Measurements from ENCODE around the gene TMEM63C.
A peak's percentile ranks its signal among the peaks of the same experiment; 100 is the strongest.

Gene TMEM63C

GRCh38 chr14:77199590-77199989 lies 18.0 kb downstream of the TMEM63C start:
- DNase-seq (ENCODE audit: low spot score), result no peak

GRCh38 chr14:77200406-77200985 lies 18.9 kb downstream of the TMEM63C start:
- DNase-seq (ENCODE audit: low spot score), result no peak

GRCh38 chr14:77201696-77202095 lies 20.1 kb downstream of the TMEM63C start:
- no peak for DNase-seq (ENCODE audit: low spot score)

- no peak for DNase-seq (ENCODE audit: low spot score)
Observed at GRCh38 chr14:77203611-77204458, 22.2 kb downstream of the TMEM63C start.

- no peak for DNase-seq (ENCODE audit: low spot score)
Observed at GRCh38 chr14:77204459-77204771, 22.8 kb downstream of the TMEM63C start.

- no peak for DNase-seq (ENCODE audit: low spot score)
Observed at GRCh38 chr14:77204907-77205306, 23.3 kb downstream of the TMEM63C start.

- no peak for DNase-seq (ENCODE audit: low spot score)
Observed at GRCh38 chr14:77205566-77205965, 24.0 kb downstream of the TMEM63C start.

- DNase-seq (ENCODE audit: low spot score), result no peak
Observed at GRCh38 chr14:77206261-77206824, 24.7 kb downstream of the TMEM63C start.

GRCh38 chr14:77206877-77207389 lies 25.3 kb downstream of the TMEM63C start:
- DNase-seq (ENCODE audit: low spot score), result no peak

- DNase-seq (ENCODE audit: low spot score), result peak; percentile 92
Observed at GRCh38 chr14:77208291-77208978, 26.8 kb downstream of the TMEM63C start.

- no peak for DNase-seq (ENCODE audit: low spot score)
Observed at GRCh38 chr14:77208979-77209318, 27.4 kb downstream of the TMEM63C start.

GRCh38 chr14:77212097-77212870 lies 30.7 kb downstream of the TMEM63C start:
- no peak for DNase-seq (ENCODE audit: low spot score)

- DNase-seq (ENCODE audit: low spot score), result peak; percentile 58
Observed at GRCh38 chr14:77212943-77213678, 31.5 kb downstream of the TMEM63C start.

GRCh38 chr14:77213679-77214016 lies 32.0 kb downstream of the TMEM63C start:
- no peak for DNase-seq (ENCODE audit: low spot score)

GRCh38 chr14:77214216-77214615 lies 32.6 kb downstream of the TMEM63C start:
- no peak for DNase-seq (ENCODE audit: low spot score)

GRCh38 chr14:77217551-77217950 lies 36.0 kb downstream of the TMEM63C start:
- DNase-seq (ENCODE audit: low spot score), result no peak

GRCh38 chr14:77219591-77219990 lies 38.0 kb downstream of the TMEM63C start:
- DNase-seq (ENCODE audit: low spot score), result no peak

GRCh38 chr14:77220246-77221017 lies 38.8 kb downstream of the TMEM63C start:
- DNase-seq (ENCODE audit: low spot score), result no peak

GRCh38 chr14:77221241-77221871 lies 39.8 kb downstream of the TMEM63C start:
- no peak for DNase-seq (ENCODE audit: low spot score)

Measured in AG20443 (cell line).